Measurements from ENCODE around the gene OPA3. TPM values are rescaled to one million over a fixed set of nuclear protein-coding genes. Genes with fewer than 3 reads are reported as not detected.

OPA3 gene
- total RNA-seq, 4 donors from 2014 or later, result 5.7 to 14.9 (median 11.6) TPM

DNA sequence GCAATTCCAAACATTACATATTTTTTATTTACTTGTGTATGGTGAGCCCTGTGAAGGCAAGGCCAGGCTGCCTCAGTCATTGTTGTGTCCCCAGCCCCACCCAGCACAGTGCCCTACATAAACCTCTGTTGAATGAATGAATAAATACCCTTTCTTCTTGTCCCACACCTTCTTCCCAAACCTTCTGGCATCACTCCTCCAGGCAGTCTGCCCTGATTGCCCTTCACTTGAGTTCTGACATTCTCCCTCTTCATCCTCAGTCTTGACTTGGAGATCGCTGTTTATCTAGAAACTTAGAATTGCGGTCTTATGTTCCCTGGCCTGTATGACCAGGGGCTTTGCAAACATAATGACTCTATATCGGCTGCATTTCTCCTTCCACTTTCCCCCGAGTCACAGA, 5.2 kb upstream of the OPA3 start:
- peaks cover 0 to 8% (median 0%) of the 10 kb centered on the region in 3 donors for H3K4me1 ChIP-seq
- no peak for TF ChIP-seq POLR2AphosphoS5 (IDR thresholded peaks at IDR 0.05)
- H3K36me3 ChIP-seq, result no peaks in the 10 kb centered on the region
- no peak for ATAC-seq
- H3K27ac ChIP-seq, result no peak overlapping the region
- H3K9me3 ChIP-seq, result no peaks in the 10 kb centered on the region
- H3K4me3 ChIP-seq, result no peak overlapping the region
- 68 to 76% methylated on average over 4 of the region's 4 CpGs for WGBS, 2 donors (ENCODE audit: low coverage in 1 of 2)
- peaks cover 58% of the 10 kb centered on the region for H3K27me3 ChIP-seq

DNA sequence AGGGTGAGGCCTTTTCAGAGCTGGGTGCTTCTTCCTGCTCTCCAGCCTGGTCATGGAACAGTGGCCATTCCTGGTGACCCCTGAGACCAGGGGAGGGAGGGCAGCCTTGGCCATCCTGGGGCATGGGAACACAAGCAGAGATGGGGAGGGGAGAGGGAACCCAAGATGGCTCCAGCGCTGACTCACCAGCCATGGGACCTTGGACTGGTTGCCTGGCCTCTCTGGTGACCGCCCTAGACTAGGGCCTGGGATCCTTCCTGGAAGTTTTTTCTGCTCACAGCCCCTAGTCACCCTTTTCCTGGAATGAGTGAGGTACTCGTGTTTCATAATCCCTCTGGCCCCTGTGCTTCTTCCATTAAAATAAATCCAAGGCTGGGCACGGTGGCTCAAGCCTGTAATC, 3.3 kb upstream of the OPA3 start:
- Histone ChIP-seq H3K27me3 (peaks cover 40% of the 10 kb centered on the region), H3K27ac (no peak overlapping the region), H3K9me3 (no peaks in the 10 kb centered on the region), H3K4me3 (no peak overlapping the region), H3K4me1 (peaks cover 0 to 18% (median 4%) of the 10 kb centered on the region in 3 donors), H3K36me3 (no peaks in the 10 kb centered on the region)
- no CpG with 5 or more reads among the region's 4 CpGs for WGBS, 2 donors (ENCODE audit: low coverage in 1 of 2)
- no peak for ATAC-seq
- TF ChIP-seq CTCF (IDR thresholded peaks at IDR 0.05), result no peak
- no peak for TF ChIP-seq POLR2A (IDR thresholded peaks at IDR 0.05)
- TF ChIP-seq POLR2AphosphoS5 (IDR thresholded peaks at IDR 0.05), result no peak
- TF ChIP-seq EP300 (IDR thresholded peaks at IDR 0.05), result no peak

- H3K4me1 ChIP-seq, result peaks cover 0 to 22% (median 4%) of the 10 kb centered on the region in 3 donors
- peaks cover 12% of the 10 kb centered on the region for H3K27me3 ChIP-seq
- peak overlapping the region; percentile 64 to 100 (median 96) for H3K27ac ChIP-seq
- no peaks in the 10 kb centered on the region for H3K9me3 ChIP-seq
- peak overlapping the region; percentile 38 to 73 for H3K4me3 ChIP-seq
- ATAC-seq, result no peak
- H3K36me3 ChIP-seq, result no peaks in the 10 kb centered on the region
- no peak for TF ChIP-seq POLR2AphosphoS5 (IDR thresholded peaks at IDR 0.05)
- no peak for TF ChIP-seq CTCF (IDR thresholded peaks at IDR 0.05)
- TF ChIP-seq EP300 (IDR thresholded peaks at IDR 0.05), result no peak
- no peak for TF ChIP-seq POLR2A (IDR thresholded peaks at IDR 0.05)
- 0 to 50% methylated on average over 1 to 2 of the region's 7 CpGs for WGBS, 2 donors (ENCODE audit: low coverage in 1 of 2)
Observed at GRCh38 chr19:45585158-45585577, 566 bp upstream of the OPA3 start.

GRCh38 chr19:45581576-45581975, 3.0 kb downstream of the OPA3 start:
- Histone ChIP-seq H3K27me3 (no peaks in the 10 kb centered on the region), H3K9me3 (no peaks in the 10 kb centered on the region), H3K4me3 (no peak overlapping the region), H3K27ac (no peak overlapping the region), H3K4me1 (peaks cover 0 to 38% (median 13%) of the 10 kb centered on the region in 3 donors), H3K36me3 (no peaks in the 10 kb centered on the region)
- TF ChIP-seq EP300 (IDR thresholded peaks at IDR 0.05), result no peak
- 81 to 100% methylated on average over 1 to 5 of the region's 7 CpGs for whole genome bisulfite sequencing, 2 donors (ENCODE audit: low coverage in 1 of 2)
- no peak for ATAC-seq

GRCh38 chr19:45578861-45579260, 5.7 kb downstream of the OPA3 start:
- Histone ChIP-seq H3K9me3 (no peaks in the 10 kb centered on the region), H3K27me3 (no peaks in the 10 kb centered on the region), H3K4me3 (no peak overlapping the region), H3K4me1 (peaks cover 0 to 32% (median 14%) of the 10 kb centered on the region in 3 donors), H3K36me3 (no peaks in the 10 kb centered on the region), H3K27ac (peak overlapping the region in 1 of 4 donors; percentile 6)
- ATAC-seq, result no peak
- TF ChIP-seq POLR2A (IDR thresholded peaks at IDR 0.05) (no peak), POLR2AphosphoS5 (IDR thresholded peaks at IDR 0.05) (no peak), CTCF (IDR thresholded peaks at IDR 0.05) (no peak)
- WGBS, 2 donors (ENCODE audit: low coverage in 1 of 2), result 51 to 79% methylated on average over 3 to 5 of the region's 5 CpGs

GRCh38 chr19:45577111-45577905, 7.3 kb downstream of the OPA3 start:
- H3K4me1 ChIP-seq, result peaks cover 0 to 18% (median 10%) of the 10 kb centered on the region in 3 donors
- H3K36me3 ChIP-seq, result no peaks in the 10 kb centered on the region
- TF ChIP-seq EP300 (IDR thresholded peaks at IDR 0.05) (no peak), CTCF (IDR thresholded peaks at IDR 0.05) (no peak), POLR2A (IDR thresholded peaks at IDR 0.05) (no peak), POLR2AphosphoS5 (IDR thresholded peaks at IDR 0.05) (peak; percentile 9)
- H3K4me3 ChIP-seq, result no peak overlapping the region
- no peaks in the 10 kb centered on the region for H3K9me3 ChIP-seq
- no peaks in the 10 kb centered on the region for H3K27me3 ChIP-seq
- peak; percentile 78 for ATAC-seq
- peak overlapping the region in 3 of 4 donors; percentile 50 to 73 (median 71) for H3K27ac ChIP-seq
- WGBS, 2 donors (ENCODE audit: low coverage in 1 of 2), result 27 to 38% methylated on average over 6 to 10 of the region's 11 CpGs
